Activated CD8-positive, alpha-beta T cell treated with anti-CD3 and anti-CD28 coated beads for 36 hours (primary cell): ENCODE measurements around the gene SLC25A33. TPM values are rescaled to one million over a fixed set of nuclear protein-coding genes. Genes with fewer than 3 reads are reported as not detected.

ENCODE experiments used
- ATAC-seq: fragments of 200-7000 bp; cut with Tn5 transposase; one replicate; pipeline ENCODE4 v1.10.0; 2021; ENCODE audit warnings: mild to moderate bottlenecking, moderate library complexity
- CTCF ChIA-PET: fragments of 350-600 bp; sonication (Branson Sonifier 250); formaldehyde crosslinking; loops from one replicate; lab custom pipeline; 2021; ENCODE audit warnings: antibody characterized with exemption; lab: Charles Lee
- POLR2A ChIA-PET: fragments of 350-600 bp; sonication (Branson Sonifier 250); formaldehyde crosslinking; loops from one replicate; lab custom pipeline; 2021; ENCODE audit warnings: antibody characterized with exemption; lab: Charles Lee
- DNase-seq: peaks from one replicate; pipeline ENCODE4 v3.0.0-alpha.2; 2020
- H3K27ac Mint-ChIP-seq: one replicate; pipeline ENCODE4 v1.8.0; 2021; ENCODE audit warnings: mild to moderate bottlenecking, mixed read lengths
- H3K27me3 Mint-ChIP-seq: one replicate; pipeline ENCODE4 v1.8.0; 2021; ENCODE audit warnings: mixed read lengths
- H3K36me3 Mint-ChIP-seq: one replicate; pipeline ENCODE4 v1.8.0; 2021; ENCODE audit warnings: low read depth, mixed read lengths
- H3K4me1 Mint-ChIP-seq: one replicate; pipeline ENCODE4 v1.8.0; 2021; ENCODE audit warnings: low read depth, mixed read lengths
- H3K4me3 Mint-ChIP-seq: one replicate; pipeline ENCODE4 v1.8.0; 2021; ENCODE audit warnings: mild to moderate bottlenecking, moderate library complexity, mixed read lengths
- H3K9me3 Mint-ChIP-seq: one replicate; pipeline ENCODE4 v1.8.0; 2021; ENCODE audit warnings: mixed read lengths
- intact Hi-C: fragments of 100-400 bp; cut with micrococcal nuclease; formaldehyde crosslinking; loops from one replicate; pipeline ENCODE4 v1.10.0; 2022
- total RNA-seq, 2 experiments: library from RNA; stranded (reverse); gene quantifications; one replicate each; pipeline ENCODE4 v1.2.3, GENCODE V29; 2021
- TF ChIP-seq, protein P1 (sequence below): fragments of 200-600 bp; IDR thresholded peaks from one replicate; pipeline ENCODE4 v1.8.0; 2022; ENCODE audit warnings: antibody characterized with exemption, mild to moderate bottlenecking

SLC25A33 gene
- total RNA-seq, 2 experiments from 2014 or later: 5.7 to 5.9 TPM

DNA sequence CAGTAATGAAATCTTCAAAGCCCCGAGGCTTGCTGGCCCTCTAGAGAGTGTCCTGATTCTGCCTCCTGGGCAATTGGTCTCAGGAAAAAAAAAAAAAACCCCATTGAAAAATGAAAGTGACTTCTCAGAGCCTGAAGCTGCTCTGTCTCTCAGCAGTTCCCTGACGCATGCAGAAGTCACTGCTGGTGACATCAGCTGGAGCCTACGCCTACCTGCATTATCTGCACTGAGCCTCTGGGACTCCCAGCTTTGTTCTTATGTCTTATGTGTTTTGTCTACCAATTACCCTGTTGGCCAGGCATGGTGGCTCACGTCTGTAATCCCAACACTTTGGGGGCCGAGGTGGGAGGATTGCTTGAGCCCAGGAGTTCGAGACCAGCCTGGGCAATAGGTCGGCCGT is 10.1 kb upstream of the SLC25A33 start:
- no peaks in the 10 kb centered on the region for H3K36me3 Mint-ChIP-seq
- H3K27ac Mint-ChIP-seq: no peak overlapping the region
- ChIA-PET POLR2A (interaction anchor here (0.6 to 0.7 kb wide), 2 partner anchors 17 to 271 kb away, joined by 3 read pairs; no protein-coding TSS in a partner anchor), CTCF (interaction anchor here (0.9 kb wide), 1 partner anchor 140 kb away, joined by 3 read pairs; no protein-coding TSS in a partner anchor)
- intact Hi-C loops: no loop called here
- no peak overlapping the region for H3K4me3 Mint-ChIP-seq
- no peak for ATAC-seq
- no peaks in the 10 kb centered on the region for H3K27me3 Mint-ChIP-seq
- peak; percentile 8 for DNase-seq
- H3K4me1 Mint-ChIP-seq: no peaks in the 10 kb centered on the region
- TF ChIP-seq, protein P1, sequence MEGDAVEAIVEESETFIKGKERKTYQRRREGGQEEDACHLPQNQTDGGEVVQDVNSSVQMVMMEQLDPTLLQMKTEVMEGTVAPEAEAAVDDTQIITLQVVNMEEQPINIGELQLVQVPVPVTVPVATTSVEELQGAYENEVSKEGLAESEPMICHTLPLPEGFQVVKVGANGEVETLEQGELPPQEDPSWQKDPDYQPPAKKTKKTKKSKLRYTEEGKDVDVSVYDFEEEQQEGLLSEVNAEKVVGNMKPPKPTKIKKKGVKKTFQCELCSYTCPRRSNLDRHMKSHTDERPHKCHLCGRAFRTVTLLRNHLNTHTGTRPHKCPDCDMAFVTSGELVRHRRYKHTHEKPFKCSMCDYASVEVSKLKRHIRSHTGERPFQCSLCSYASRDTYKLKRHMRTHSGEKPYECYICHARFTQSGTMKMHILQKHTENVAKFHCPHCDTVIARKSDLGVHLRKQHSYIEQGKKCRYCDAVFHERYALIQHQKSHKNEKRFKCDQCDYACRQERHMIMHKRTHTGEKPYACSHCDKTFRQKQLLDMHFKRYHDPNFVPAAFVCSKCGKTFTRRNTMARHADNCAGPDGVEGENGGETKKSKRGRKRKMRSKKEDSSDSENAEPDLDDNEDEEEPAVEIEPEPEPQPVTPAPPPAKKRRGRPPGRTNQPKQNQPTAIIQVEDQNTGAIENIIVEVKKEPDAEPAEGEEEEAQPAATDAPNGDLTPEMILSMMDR: no peak
- no peaks in the 10 kb centered on the region for H3K9me3 Mint-ChIP-seq

DNA sequence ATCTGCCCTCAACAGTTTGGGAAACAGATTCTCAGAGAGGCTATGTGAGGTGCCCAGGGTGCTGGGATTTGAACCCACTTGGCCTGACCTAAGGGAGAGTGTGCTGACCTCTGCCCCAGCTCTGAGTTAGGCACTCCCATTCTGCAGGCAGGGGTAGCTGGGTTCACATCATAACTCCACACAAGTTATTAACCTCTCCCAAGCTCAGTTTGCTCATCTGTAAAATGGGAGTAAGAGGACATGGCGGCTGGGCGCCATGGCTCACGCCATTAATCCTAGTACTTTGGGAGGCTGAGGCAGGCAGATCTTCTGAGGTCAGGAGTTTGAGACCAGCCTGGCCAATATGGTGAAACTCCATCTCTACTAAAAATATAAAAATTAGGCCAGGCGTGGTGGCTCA is 8.9 kb upstream of the SLC25A33 start:
- H3K4me1 Mint-ChIP-seq: no peaks in the 10 kb centered on the region
- H3K27ac Mint-ChIP-seq: no peak overlapping the region
- H3K4me3 Mint-ChIP-seq: no peak overlapping the region
- no peaks in the 10 kb centered on the region for H3K27me3 Mint-ChIP-seq
- DNase-seq: no peak
- POLR2A ChIA-PET: no interaction called here
- intact Hi-C loops: no loop called here
- no peak for ATAC-seq
- TF ChIP-seq, protein P1: no peak
- no peaks in the 10 kb centered on the region for H3K9me3 Mint-ChIP-seq
- no peaks in the 10 kb centered on the region for H3K36me3 Mint-ChIP-seq
- CTCF ChIA-PET: no interaction called here

DNA sequence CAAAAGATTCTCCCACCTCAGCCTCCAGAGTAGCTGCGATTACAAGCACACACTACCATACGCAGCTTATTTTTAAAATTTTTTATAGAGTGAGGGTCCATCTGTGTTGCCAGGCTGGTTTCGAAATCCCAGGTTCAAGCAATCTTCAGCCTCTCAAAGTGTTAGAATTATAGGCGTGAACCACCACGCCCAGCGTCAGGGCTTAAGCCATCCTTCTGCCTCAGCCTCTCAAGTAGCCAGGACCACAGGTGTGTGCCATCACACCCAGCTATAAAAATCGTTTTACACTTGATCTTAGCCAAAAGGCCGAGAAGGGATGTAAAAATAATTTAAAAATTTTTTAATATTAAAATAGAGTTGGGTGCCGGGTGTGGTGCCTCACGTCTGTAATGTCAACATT is 4.3 kb upstream of the SLC25A33 start:
- ChIA-PET CTCF (no interaction called here), POLR2A (no interaction called here)
- TF ChIP-seq, protein P1: no peak
- Mint-ChIP-seq H3K27me3 (no peaks in the 10 kb centered on the region), H3K4me3 (no peak overlapping the region), H3K9me3 (no peaks in the 10 kb centered on the region), H3K27ac (no peak overlapping the region), H3K36me3 (no peaks in the 10 kb centered on the region), H3K4me1 (peaks cover 18% of the 10 kb centered on the region)
- no peak for ATAC-seq
- intact Hi-C loops: no loop called here
- DNase-seq: no peak

DNA sequence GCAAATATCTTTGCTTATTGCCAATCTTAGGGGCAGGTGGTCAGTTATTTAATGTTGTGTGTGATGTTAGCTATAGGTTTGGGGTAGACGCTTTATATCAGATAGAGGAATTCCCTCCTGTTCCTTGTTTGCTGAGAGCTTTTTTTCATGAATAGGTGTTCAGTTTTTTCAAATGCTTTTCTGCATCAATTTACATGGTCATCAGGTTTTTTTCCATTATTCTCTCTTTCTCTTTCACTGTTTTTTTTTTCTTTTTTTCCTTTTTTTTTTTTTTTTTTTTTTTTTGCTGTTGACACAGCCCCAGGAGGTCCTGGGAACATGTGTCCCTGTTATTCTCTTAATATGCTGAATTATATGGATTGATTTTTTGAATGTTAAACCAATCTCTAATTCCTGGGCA is 3.0 kb upstream of the SLC25A33 start:
- Mint-ChIP-seq H3K4me1 (peaks cover 26% of the 10 kb centered on the region), H3K27me3 (no peaks in the 10 kb centered on the region), H3K4me3 (no peak overlapping the region), H3K36me3 (peaks cover 4% of the 10 kb centered on the region), H3K27ac (no peak overlapping the region), H3K9me3 (no peaks in the 10 kb centered on the region)
- TF ChIP-seq, protein P1: no peak
- ATAC-seq (no peak), DNase-seq (no peak)
- POLR2A ChIA-PET: interaction anchor here (0.5 kb wide), 1 partner anchor 35 kb away, joined by 3 read pairs; no protein-coding TSS in a partner anchor
- CTCF ChIA-PET: no interaction called here
- intact Hi-C loops: no loop called here

DNA sequence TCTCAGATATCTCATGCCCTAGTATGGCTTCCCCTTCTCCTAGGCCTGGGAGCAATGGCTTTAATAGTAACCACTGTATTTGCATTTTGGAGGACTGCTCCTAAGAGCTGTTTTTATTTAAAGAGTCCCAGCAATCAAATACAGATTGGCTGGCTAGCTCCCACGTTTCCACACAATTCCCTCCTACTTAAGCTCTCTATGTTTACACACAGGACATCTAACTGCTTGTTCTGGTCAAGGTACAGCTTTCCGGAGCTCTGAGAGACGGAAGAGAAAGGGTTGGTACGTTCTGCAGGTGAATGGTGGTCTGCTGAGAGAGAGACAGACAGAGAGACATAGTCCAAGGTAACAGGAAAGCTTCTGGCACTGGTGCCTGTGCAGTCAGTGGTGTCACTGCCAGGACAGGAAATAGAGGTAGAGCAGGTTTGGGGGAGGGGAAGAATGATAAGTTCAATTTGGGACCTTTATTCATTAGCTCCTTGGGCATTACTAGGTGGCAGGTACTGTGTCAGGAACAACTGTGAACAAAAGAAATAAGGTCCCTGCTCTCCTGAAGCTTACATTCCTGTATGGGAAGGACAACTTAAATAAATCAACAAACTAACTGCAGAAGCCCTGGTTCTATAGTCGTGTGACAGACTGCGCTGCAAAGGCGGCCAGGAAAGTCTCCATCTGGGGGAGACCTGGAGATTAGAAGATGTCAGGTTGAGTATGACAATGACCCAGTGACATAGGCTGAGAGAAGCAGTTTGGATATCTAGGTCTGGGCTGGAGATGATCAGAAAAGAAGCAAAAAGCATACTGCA is 1.2 kb upstream of the SLC25A33 start:
- DNase-seq (no peak), ATAC-seq (no peak)
- peaks cover 16% of the 10 kb centered on the region for H3K36me3 Mint-ChIP-seq
- ChIA-PET CTCF (interaction anchor here (0.9 to 2.0 kb wide), 4 partner anchors 43 to 271 kb away, joined by 3 to 6 read pairs (median 4); no protein-coding TSS in a partner anchor), POLR2A (interaction anchor here (0.6 kb wide), 1 partner anchor 48 kb away, joined by 3 read pairs; no protein-coding TSS in a partner anchor)
- no peak overlapping the region for H3K4me3 Mint-ChIP-seq
- peak overlapping the region; percentile 40 for H3K27ac Mint-ChIP-seq
- TF ChIP-seq, protein P1: no peak
- peaks cover 34% of the 10 kb centered on the region for H3K4me1 Mint-ChIP-seq
- intact Hi-C loops: no loop called here
- H3K9me3 Mint-ChIP-seq: no peaks in the 10 kb centered on the region
- no peaks in the 10 kb centered on the region for H3K27me3 Mint-ChIP-seq
